Measurements from ENCODE around the gene GPRC5B.

The GPRC5B gene

GRCh38 chr16:19858340-19859018 is 26.2 kb downstream of the GPRC5B start:
- no peaks in the 10 kb centered on the region for H3K9me3 Mint-ChIP-seq
- no peak overlapping the region for H3K27ac Mint-ChIP-seq
- no peaks in the 10 kb centered on the region for H3K36me3 Mint-ChIP-seq (ENCODE audit: low read depth)
- no peaks in the 10 kb centered on the region for H3K4me1 Mint-ChIP-seq (ENCODE audit: low read depth)
- no peaks in the 10 kb centered on the region for H3K27me3 Mint-ChIP-seq
- H3K4me3 Mint-ChIP-seq, result no peak overlapping the region
- intact Hi-C loops (cut with micrococcal nuclease), result no loop called here

GRCh38 chr16:19857593-19858339 is 26.9 kb downstream of the GPRC5B start:
- Mint-ChIP-seq H3K27me3 (no peaks in the 10 kb centered on the region), H3K4me1 (ENCODE audit: low read depth) (no peaks in the 10 kb centered on the region), H3K4me3 (no peak overlapping the region), H3K36me3 (ENCODE audit: low read depth) (no peaks in the 10 kb centered on the region), H3K27ac (no peak overlapping the region), H3K9me3 (no peaks in the 10 kb centered on the region)
- intact Hi-C loops (cut with micrococcal nuclease), result no loop called here

GRCh38 chr16:19856120-19856519 is 28.5 kb downstream of the GPRC5B start:
- Mint-ChIP-seq H3K4me3 (no peak overlapping the region), H3K4me1 (ENCODE audit: low read depth) (no peaks in the 10 kb centered on the region), H3K27ac (no peak overlapping the region), H3K27me3 (no peaks in the 10 kb centered on the region), H3K36me3 (ENCODE audit: low read depth) (no peaks in the 10 kb centered on the region), H3K9me3 (no peaks in the 10 kb centered on the region)
- intact Hi-C loops (cut with micrococcal nuclease), result no loop called here

GRCh38 chr16:19854543-19854876 is 30.1 kb downstream of the GPRC5B start:
- Mint-ChIP-seq H3K27me3 (no peaks in the 10 kb centered on the region), H3K27ac (no peak overlapping the region), H3K36me3 (ENCODE audit: low read depth) (no peaks in the 10 kb centered on the region), H3K9me3 (no peaks in the 10 kb centered on the region), H3K4me1 (ENCODE audit: low read depth) (no peaks in the 10 kb centered on the region), H3K4me3 (no peak overlapping the region)
- intact Hi-C loops (cut with micrococcal nuclease), result no loop called here

- H3K9me3 Mint-ChIP-seq, result no peaks in the 10 kb centered on the region
- no peak overlapping the region for H3K4me3 Mint-ChIP-seq
- no peaks in the 10 kb centered on the region for H3K27me3 Mint-ChIP-seq
- no peaks in the 10 kb centered on the region for H3K4me1 Mint-ChIP-seq (ENCODE audit: low read depth)
- no peaks in the 10 kb centered on the region for H3K36me3 Mint-ChIP-seq (ENCODE audit: low read depth)
- H3K27ac Mint-ChIP-seq, result no peak overlapping the region
- intact Hi-C loops (cut with micrococcal nuclease), result no loop called here
Measured at GRCh38 chr16:19853742-19854542, 30.7 kb downstream of the GPRC5B start.

GRCh38 chr16:19853132-19853741 is 31.4 kb downstream of the GPRC5B start:
- intact Hi-C loops (cut with micrococcal nuclease), result no loop called here
- H3K27ac Mint-ChIP-seq, result no peak overlapping the region

GRCh38 chr16:19851476-19851875 is 33.2 kb downstream of the GPRC5B start:
- Mint-ChIP-seq H3K4me1 (ENCODE audit: low read depth) (no peaks in the 10 kb centered on the region), H3K27ac (no peak overlapping the region), H3K27me3 (no peaks in the 10 kb centered on the region), H3K36me3 (ENCODE audit: low read depth) (no peaks in the 10 kb centered on the region), H3K9me3 (no peaks in the 10 kb centered on the region), H3K4me3 (no peak overlapping the region)
- intact Hi-C loops (cut with micrococcal nuclease), result no loop called here

More at GRCh38 chr16:19853132-19853741, 31.4 kb downstream of the GPRC5B start:
- H3K4me1 Mint-ChIP-seq (ENCODE audit: low read depth), result no peaks in the 10 kb centered on the region
- H3K36me3 Mint-ChIP-seq (ENCODE audit: low read depth), result no peaks in the 10 kb centered on the region
- H3K4me3 Mint-ChIP-seq, result no peak overlapping the region
- H3K9me3 Mint-ChIP-seq, result no peaks in the 10 kb centered on the region
- no peaks in the 10 kb centered on the region for H3K27me3 Mint-ChIP-seq

- H3K27me3 Mint-ChIP-seq, result no peaks in the 10 kb centered on the region
- H3K4me3 Mint-ChIP-seq, result no peak overlapping the region
- no peaks in the 10 kb centered on the region for H3K4me1 Mint-ChIP-seq (ENCODE audit: low read depth)
- H3K27ac Mint-ChIP-seq, result no peak overlapping the region
- intact Hi-C loops (cut with micrococcal nuclease), result no loop called here
- H3K9me3 Mint-ChIP-seq, result no peaks in the 10 kb centered on the region
- no peaks in the 10 kb centered on the region for H3K36me3 Mint-ChIP-seq (ENCODE audit: low read depth)
Measured at GRCh38 chr16:19850131-19850817, 34.4 kb downstream of the GPRC5B start.

GRCh38 chr16:19848756-19849155 is 35.9 kb downstream of the GPRC5B start:
- H3K9me3 Mint-ChIP-seq, result no peaks in the 10 kb centered on the region
- intact Hi-C loops (cut with micrococcal nuclease), result no loop called here
- no peaks in the 10 kb centered on the region for H3K27me3 Mint-ChIP-seq
- no peaks in the 10 kb centered on the region for H3K4me1 Mint-ChIP-seq (ENCODE audit: low read depth)
- H3K36me3 Mint-ChIP-seq (ENCODE audit: low read depth), result no peaks in the 10 kb centered on the region
- H3K27ac Mint-ChIP-seq, result no peak overlapping the region
- H3K4me3 Mint-ChIP-seq, result no peak overlapping the region

GRCh38 chr16:19846436-19846835 is 38.2 kb downstream of the GPRC5B start:
- intact Hi-C loops (cut with micrococcal nuclease), result no loop called here
- no peaks in the 10 kb centered on the region for H3K27me3 Mint-ChIP-seq
- no peak overlapping the region for H3K27ac Mint-ChIP-seq
- no peaks in the 10 kb centered on the region for H3K4me1 Mint-ChIP-seq (ENCODE audit: low read depth)
- H3K4me3 Mint-ChIP-seq, result no peak overlapping the region
- no peaks in the 10 kb centered on the region for H3K36me3 Mint-ChIP-seq (ENCODE audit: low read depth)
- H3K9me3 Mint-ChIP-seq, result no peaks in the 10 kb centered on the region

GRCh38 chr16:19844945-19845641 is 39.6 kb downstream of the GPRC5B start:
- H3K36me3 Mint-ChIP-seq (ENCODE audit: low read depth), result no peaks in the 10 kb centered on the region
- H3K4me3 Mint-ChIP-seq, result no peak overlapping the region
- no peaks in the 10 kb centered on the region for H3K4me1 Mint-ChIP-seq (ENCODE audit: low read depth)
- H3K9me3 Mint-ChIP-seq, result no peaks in the 10 kb centered on the region
- H3K27ac Mint-ChIP-seq, result no peak overlapping the region
- H3K27me3 Mint-ChIP-seq, result no peaks in the 10 kb centered on the region
- intact Hi-C loops (cut with micrococcal nuclease), result no loop called here

GRCh38 chr16:19843371-19843770 is 41.3 kb downstream of the GPRC5B start:
- Mint-ChIP-seq H3K36me3 (ENCODE audit: low read depth) (no peaks in the 10 kb centered on the region), H3K27me3 (no peaks in the 10 kb centered on the region), H3K27ac (no peak overlapping the region), H3K4me3 (no peak overlapping the region), H3K4me1 (ENCODE audit: low read depth) (no peaks in the 10 kb centered on the region), H3K9me3 (no peaks in the 10 kb centered on the region)
- intact Hi-C loops (cut with micrococcal nuclease), result no loop called here

GRCh38 chr16:19842426-19843157 is 42.1 kb downstream of the GPRC5B start:
- Mint-ChIP-seq H3K27ac (no peak overlapping the region), H3K4me3 (no peak overlapping the region), H3K27me3 (no peaks in the 10 kb centered on the region), H3K4me1 (ENCODE audit: low read depth) (no peaks in the 10 kb centered on the region), H3K9me3 (no peaks in the 10 kb centered on the region), H3K36me3 (ENCODE audit: low read depth) (no peaks in the 10 kb centered on the region)
- intact Hi-C loops (cut with micrococcal nuclease), result no loop called here
